Vagina (tissue), 2 donors: ENCODE results near the gene INSR. TPM values are rescaled to one million over a fixed set of nuclear protein-coding genes. Genes with fewer than 3 reads are reported as not detected.
A peak's percentile ranks its signal among the peaks of the same experiment; 100 is the strongest.

Source experiments
- DNase-seq, 2 donors: peaks; one replicate each; pipeline ENCODE4 v3.0.0-alpha.2; 2017; ENCODE audit errors: extremely low spot score in 2 of 2
- H3K27ac ChIP-seq: fragments of 200-600 bp; sonication (generic); one replicate; pipeline ENCODE4 v1.5.1; 2019
- H3K27me3 ChIP-seq: fragments of 200-600 bp; sonication (generic); one replicate; pipeline ENCODE4 v1.5.1; 2019
- H3K36me3 ChIP-seq, 2 donors: fragments of 200-600 bp; sonication (generic); one replicate each; pipeline ENCODE4 v1.5.1; 2017 to 2019
- H3K4me1 ChIP-seq: fragments of 200-600 bp; sonication (generic); one replicate; pipeline ENCODE4 v1.5.1; 2019
- H3K4me3 ChIP-seq, 2 donors: fragments of 200-600 bp; sonication (generic); 1 replicate in 1 of 2; 2 replicates in 1 of 2; pipeline ENCODE4 v1.5.1; 2016 to 2019
- H3K9me3 ChIP-seq: fragments of 200-600 bp; sonication (generic); one replicate; pipeline ENCODE4 v1.5.1; 2019
- POLR2A ChIP-seq, 2 donors: fragments of 450-650 bp; IDR thresholded peaks; one replicate each; pipeline ENCODE4 v1.6.1; 2017; ENCODE audit warnings: antibody characterized with exemption in 2 of 2, mild to moderate bottlenecking in 2 of 2, moderate library complexity in 2 of 2
- POLR2AphosphoS5 ChIP-seq, 2 donors: sonication (generic); formaldehyde crosslinking; IDR thresholded peaks; one replicate each; pipeline ENCODE4 v1.9.0; 2017; ENCODE audit warnings: antibody characterized with exemption in 2 of 2, mild to moderate bottlenecking in 2 of 2, low read depth in 1 of 2; ENCODE audit not compliant: insufficient read depth in 1 of 2
- intact Hi-C: fragments of 100-400 bp; cut with DNase I; formaldehyde crosslinking; loops from one replicate; pipeline ENCODE4 v1.15.1; 2023
- total RNA-seq: library from RNA; depleted of rRNA; stranded (reverse); fragments of >200 nt; gene quantifications from one replicate; pipeline ENCODE4 v1.2.3, GENCODE V29; 2016
- TF ChIP-seq, protein P1 (sequence below), 3 experiments: fragments of 450-650 bp in 2 of 3; fragments of 200-600 bp in 1 of 3; sonication (generic) in 1 of 3; IDR thresholded peaks; one replicate each; pipeline ENCODE4 v1.5.1; 2017 to 2019; ENCODE audit warnings: antibody characterized with exemption in 3 of 3, mild to moderate bottlenecking in 2 of 3, moderate library complexity in 2 of 3

The INSR gene
- total RNA-seq, 1 donor from 2014 or later: 86.7 TPM

DNA sequence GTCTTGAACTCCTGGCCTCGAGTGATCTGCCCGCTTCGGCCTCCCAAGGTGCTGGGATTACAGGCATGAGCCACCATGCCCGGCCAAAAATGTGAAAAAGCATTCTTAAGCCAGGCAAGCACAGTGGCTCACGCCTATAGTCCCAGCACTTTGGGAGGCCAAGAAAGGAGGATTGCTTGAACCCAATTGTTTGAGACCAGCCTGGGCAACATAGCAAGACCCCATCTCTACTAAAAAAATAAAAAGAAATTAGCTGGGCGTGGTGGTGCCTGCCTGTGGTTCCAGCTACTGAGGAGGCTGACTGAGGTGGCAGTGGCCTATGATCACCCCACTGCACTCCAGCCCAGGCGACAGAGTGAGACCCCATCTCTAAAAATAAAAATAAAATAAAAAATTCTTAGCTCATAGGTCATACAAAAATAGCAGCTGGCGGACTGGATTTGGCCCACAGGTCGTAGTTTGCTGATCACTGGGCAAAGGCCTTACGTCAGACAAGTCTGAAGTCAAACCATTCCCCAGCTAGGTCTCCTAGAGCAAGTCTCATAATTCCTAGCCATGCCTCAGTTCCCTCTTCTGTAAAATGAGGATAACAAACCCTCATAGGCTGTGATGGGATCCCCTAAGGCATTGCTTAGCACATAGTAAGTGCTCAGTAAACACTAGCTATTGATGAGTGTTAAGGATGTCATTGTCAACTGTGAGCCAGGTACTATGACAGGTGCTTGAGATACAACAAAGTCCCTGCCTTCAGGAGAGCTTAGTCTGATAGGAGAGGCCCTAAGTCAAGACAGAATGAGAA is 36.0 kb downstream of the INSR start:
- Histone ChIP-seq H3K4me1 (peaks cover 45% of the 10 kb centered on the region), H3K9me3 (no peaks in the 10 kb centered on the region), H3K27ac (no peak overlapping the region), H3K4me3 (no peak overlapping the region), H3K27me3 (no peaks in the 10 kb centered on the region), H3K36me3 (no peaks in the 10 kb centered on the region)
- intact Hi-C loops: no loop called here
- DNase-seq: no peak
- TF ChIP-seq POLR2A (IDR thresholded peaks at IDR 0.05) (no peak), POLR2AphosphoS5 (IDR thresholded peaks at IDR 0.05; ENCODE audit: insufficient read depth in 1 of 2, low read depth in 1 of 2) (no peak)
- TF ChIP-seq, protein P1, sequence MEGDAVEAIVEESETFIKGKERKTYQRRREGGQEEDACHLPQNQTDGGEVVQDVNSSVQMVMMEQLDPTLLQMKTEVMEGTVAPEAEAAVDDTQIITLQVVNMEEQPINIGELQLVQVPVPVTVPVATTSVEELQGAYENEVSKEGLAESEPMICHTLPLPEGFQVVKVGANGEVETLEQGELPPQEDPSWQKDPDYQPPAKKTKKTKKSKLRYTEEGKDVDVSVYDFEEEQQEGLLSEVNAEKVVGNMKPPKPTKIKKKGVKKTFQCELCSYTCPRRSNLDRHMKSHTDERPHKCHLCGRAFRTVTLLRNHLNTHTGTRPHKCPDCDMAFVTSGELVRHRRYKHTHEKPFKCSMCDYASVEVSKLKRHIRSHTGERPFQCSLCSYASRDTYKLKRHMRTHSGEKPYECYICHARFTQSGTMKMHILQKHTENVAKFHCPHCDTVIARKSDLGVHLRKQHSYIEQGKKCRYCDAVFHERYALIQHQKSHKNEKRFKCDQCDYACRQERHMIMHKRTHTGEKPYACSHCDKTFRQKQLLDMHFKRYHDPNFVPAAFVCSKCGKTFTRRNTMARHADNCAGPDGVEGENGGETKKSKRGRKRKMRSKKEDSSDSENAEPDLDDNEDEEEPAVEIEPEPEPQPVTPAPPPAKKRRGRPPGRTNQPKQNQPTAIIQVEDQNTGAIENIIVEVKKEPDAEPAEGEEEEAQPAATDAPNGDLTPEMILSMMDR (IDR thresholded peaks at IDR 0.05): no peak

- Histone ChIP-seq H3K27me3 (no peaks in the 10 kb centered on the region), H3K36me3 (no peaks in the 10 kb centered on the region), H3K4me1 (peaks cover 44% of the 10 kb centered on the region), H3K9me3 (no peaks in the 10 kb centered on the region), H3K27ac (peak overlapping the region; percentile 49), H3K4me3 (no peak overlapping the region)
- DNase-seq: no peak
- TF ChIP-seq POLR2A (IDR thresholded peaks at IDR 0.05) (no peak), POLR2AphosphoS5 (IDR thresholded peaks at IDR 0.05; ENCODE audit: insufficient read depth in 1 of 2, low read depth in 1 of 2) (no peak)
- TF ChIP-seq, protein P1 (IDR thresholded peaks at IDR 0.05): no peak
- intact Hi-C loops: no loop called here
Measured at GRCh38 chr19:7257148-7258040, 36.8 kb downstream of the INSR start.

DNA sequence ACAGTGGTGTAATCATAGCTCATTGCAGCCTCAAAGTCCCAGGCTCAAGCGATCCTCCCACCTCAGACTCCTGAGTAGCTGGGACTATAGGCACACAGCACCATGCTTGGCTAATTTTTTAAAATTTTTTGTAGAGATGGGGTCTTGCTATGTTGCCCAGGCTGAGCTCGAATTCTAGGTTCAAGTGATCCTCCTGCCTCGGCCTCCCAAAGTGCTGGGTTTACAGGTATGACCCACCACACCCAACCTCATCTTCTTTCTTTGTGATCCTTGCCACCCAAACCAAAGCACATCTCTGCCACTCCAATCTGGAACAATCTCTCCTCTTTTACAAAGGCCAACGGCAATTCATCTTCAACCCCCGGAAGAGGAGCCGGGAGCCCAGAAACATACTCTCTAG is 38.6 kb downstream of the INSR start:
- no peak for TF ChIP-seq POLR2AphosphoS5 (IDR thresholded peaks at IDR 0.05; ENCODE audit: insufficient read depth in 1 of 2, low read depth in 1 of 2)
- TF ChIP-seq, protein P1 (IDR thresholded peaks at IDR 0.05): no peak
- no peak for TF ChIP-seq POLR2A (IDR thresholded peaks at IDR 0.05)
- no peak overlapping the region for H3K27ac ChIP-seq
- no peak for DNase-seq
- H3K4me1 ChIP-seq: peaks cover 35% of the 10 kb centered on the region
- no peaks in the 10 kb centered on the region for H3K27me3 ChIP-seq
- no peaks in the 10 kb centered on the region for H3K36me3 ChIP-seq
- H3K9me3 ChIP-seq: no peaks in the 10 kb centered on the region
- intact Hi-C loops: loop anchor here (2.0 kb wide), 1 partner anchor 17 kb away; no protein-coding TSS in a partner anchor
- H3K4me3 ChIP-seq: no peak overlapping the region

DNA sequence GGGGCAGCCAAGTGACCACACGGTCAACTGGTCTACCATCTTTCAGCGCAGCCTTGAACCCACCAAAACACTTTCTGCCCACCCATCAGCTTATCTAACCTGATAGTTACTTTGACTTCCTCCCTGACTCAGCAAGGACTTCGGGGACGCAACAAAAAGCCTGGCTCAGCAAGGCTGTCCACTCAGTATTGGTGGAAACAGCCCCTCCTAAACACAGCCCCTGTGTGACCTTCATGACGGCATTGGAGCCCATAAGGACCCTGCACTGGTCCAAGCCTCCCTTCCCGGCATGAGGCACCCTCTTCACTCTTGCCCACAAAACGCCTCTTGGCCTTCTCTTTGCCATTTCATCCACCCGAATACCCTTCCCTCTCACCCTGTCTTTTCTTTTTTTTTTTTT is 39.1 kb downstream of the INSR start:
- no peaks in the 10 kb centered on the region for H3K36me3 ChIP-seq
- no peak for DNase-seq
- no peak overlapping the region for H3K4me3 ChIP-seq
- H3K9me3 ChIP-seq: no peaks in the 10 kb centered on the region
- intact Hi-C loops: loop anchor here (2.0 kb wide), 1 partner anchor 18 kb away; no protein-coding TSS in a partner anchor
- no peaks in the 10 kb centered on the region for H3K27me3 ChIP-seq
- no peak overlapping the region for H3K27ac ChIP-seq
- TF ChIP-seq POLR2A (IDR thresholded peaks at IDR 0.05) (no peak), POLR2AphosphoS5 (IDR thresholded peaks at IDR 0.05; ENCODE audit: insufficient read depth in 1 of 2, low read depth in 1 of 2) (no peak)
- TF ChIP-seq, protein P1 (IDR thresholded peaks at IDR 0.05): no peak
- peaks cover 32% of the 10 kb centered on the region for H3K4me1 ChIP-seq
